LNCAP (cell line): ENCODE measurements around the gene RBM33.

Experiments
- CTCF ChIP-seq: fragments of 450-650 bp; IDR thresholded peaks from 2 replicates; pipeline ENCODE4 v1.5.1; 2017; ENCODE audit warnings: mild to moderate bottlenecking

Gene RBM33

GRCh38 chr7:155682484-155682883 lies 38.0 kb downstream of the RBM33 start:
- no peak for TF ChIP-seq CTCF

- TF ChIP-seq CTCF = no peak
Observed at GRCh38 chr7:155683098-155683497, 38.6 kb downstream of the RBM33 start.

- no peak for TF ChIP-seq CTCF
Observed at GRCh38 chr7:155683714-155684113, 39.3 kb downstream of the RBM33 start.

- TF ChIP-seq CTCF = no peak
Observed at GRCh38 chr7:155684543-155684942, 40.1 kb downstream of the RBM33 start.

GRCh38 chr7:155685070-155685790 lies 40.8 kb downstream of the RBM33 start:
- TF ChIP-seq CTCF = no peak

- TF ChIP-seq CTCF = no peak
Observed at GRCh38 chr7:155685791-155686160, 41.3 kb downstream of the RBM33 start.

- TF ChIP-seq CTCF = no peak
Observed at GRCh38 chr7:155692317-155692716, 47.9 kb downstream of the RBM33 start.

GRCh38 chr7:155693826-155694225 lies 49.4 kb downstream of the RBM33 start:
- TF ChIP-seq CTCF = no peak
